Fibroblast of upper back skin (primary cell): ENCODE results near the gene HSPBP1.
A peak's percentile ranks its signal among the peaks of the same experiment; 100 is the strongest.

Experiments
- DNase-seq: peaks from one replicate; pipeline ENCODE4 v3.0.0-alpha.2; 2013

The HSPBP1 gene

DNA sequence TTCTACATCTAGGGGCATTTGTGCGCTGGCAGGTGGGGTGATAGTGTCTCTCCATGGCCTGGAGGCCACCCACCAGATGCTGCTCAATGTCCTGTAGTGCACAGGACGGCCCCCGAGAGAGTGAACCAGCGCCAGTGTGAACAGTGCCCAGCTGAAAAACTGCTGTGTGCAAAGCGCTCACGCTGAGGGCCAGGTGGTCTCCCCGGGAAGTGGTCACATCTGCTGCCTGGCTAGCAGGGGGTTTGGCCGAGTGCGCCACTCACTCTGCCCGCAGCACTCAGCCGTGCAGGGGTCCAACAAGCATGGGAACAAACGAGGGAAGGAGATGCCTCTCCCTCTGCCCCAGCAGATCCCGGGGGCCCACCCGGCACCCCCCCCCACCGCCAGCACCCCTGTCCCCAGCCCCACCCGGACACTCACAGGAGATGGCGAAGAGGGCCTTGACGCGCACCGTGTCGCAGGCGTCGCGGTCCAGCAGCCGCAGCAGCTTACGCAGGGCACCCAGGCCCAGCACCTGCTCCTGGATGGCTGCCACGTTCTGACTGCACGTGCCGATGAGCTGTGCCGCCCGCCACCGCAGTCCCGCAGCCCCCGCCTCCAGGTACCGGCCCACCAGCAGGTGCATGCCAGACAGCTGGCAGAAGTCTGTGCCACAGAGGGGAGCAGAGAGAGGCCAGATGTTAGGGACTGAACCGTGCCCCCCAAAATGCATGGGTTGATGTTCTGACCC is 5.8 kb downstream of the HSPBP1 start:
- no peak for DNase-seq

DNA sequence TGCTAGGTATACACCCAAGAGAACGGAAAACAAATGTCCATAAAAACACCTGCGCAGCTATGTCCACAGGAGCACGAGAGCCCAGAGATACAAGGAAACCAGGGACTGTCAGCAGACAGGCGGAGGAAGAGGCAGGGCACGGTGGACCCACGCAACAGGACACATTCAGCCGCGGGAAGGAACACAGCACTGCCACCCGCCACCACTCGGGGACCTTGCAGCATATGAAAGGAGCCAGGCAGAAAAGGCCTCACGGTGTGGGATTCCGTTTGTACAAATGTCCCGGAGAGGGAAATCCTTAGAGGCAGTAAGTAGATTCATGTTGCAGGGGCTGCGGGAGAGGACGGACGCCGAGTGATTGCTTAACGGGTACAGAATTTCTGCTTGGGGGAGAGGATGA is 7.8 kb downstream of the HSPBP1 start:
- DNase-seq = no peak

DNA sequence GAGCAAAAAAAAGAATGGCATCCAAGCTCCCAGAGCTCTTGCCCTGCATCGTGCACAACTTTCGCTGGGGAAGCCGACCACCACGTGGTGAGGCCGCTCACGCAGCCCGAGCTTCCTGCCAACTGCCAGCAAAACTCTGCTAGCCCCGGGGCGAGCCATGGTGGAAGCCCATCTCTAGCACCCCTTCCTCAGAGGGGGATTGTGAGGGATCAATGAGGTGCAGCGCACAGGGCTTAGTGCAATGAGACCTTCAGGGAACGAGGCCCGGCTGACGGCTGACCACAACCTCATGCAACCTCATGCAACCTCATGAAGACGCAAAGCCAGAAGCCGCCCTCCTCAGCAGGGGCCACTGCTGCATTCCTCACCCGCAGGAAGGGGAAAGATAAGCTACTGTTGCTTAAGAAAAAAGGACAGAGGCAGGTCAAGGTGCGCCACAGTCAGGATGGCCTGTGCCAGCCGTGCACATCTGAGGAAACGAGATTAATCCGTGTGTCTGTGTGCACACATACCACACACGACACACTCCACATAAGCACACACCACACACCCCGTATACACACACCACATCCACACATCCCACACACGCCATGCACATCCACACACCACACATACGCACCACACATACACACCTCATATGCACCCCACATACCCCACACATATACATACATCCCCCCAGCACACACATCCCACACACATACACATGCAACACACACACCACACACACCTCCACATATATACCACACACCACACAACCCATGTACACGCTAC is 9.6 kb downstream of the HSPBP1 start:
- no peak for DNase-seq

DNA sequence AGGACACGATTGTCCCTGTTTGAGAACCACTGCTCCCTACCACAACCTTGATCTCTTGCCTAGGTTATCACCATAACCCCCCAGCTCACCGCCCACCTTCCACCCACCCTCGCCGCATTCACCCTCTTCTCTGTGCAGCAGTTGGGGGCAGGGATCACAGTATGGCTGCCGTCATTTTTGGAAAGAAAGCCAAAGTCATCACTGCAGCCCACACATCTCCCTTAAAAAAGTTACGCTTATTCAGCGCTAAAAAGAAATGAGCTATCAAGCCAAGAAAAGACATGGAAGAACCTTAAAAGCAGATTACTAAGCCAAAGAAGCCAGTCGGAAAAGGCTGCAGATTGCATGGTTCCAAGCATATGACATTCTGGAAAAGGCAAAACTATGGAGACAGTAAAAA is 10.6 kb downstream of the HSPBP1 start:
- DNase-seq = no peak

DNA sequence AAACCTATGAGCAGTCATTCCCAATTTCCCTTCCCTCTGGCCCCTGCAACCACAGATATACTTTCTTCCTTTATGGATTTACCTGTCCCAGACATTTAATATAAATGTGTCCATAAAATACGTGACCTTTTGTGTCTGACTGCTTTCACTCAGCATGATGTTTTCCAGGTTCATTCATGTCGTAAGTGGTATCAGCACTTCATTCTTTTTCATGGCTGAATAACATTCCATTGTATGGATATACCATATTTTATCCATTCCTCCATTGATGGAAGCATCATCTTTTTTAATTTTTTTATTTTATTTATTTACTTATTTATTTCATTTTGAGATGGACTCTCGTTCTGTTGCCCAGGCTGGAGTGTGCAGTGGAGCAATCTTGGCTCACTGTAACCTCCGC is 13.1 kb downstream of the HSPBP1 start:
- DNase-seq = no peak

DNA sequence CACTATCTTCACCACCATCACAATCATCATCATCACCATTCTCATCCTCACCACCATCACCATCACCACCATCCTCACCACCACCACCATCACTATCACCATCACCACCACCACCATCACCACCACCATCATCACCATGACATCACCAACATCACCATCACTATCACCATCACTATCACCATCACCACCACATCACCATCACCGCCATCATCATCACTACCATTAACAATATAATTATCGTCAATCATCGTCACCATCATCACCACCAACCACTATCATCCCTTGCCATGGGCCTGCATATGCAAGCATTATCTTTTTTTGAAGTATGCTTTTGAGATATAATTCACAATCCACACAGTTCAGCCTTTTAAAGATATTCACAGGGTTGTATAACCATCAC is 13.5 kb downstream of the HSPBP1 start:
- DNase-seq = no peak

DNA sequence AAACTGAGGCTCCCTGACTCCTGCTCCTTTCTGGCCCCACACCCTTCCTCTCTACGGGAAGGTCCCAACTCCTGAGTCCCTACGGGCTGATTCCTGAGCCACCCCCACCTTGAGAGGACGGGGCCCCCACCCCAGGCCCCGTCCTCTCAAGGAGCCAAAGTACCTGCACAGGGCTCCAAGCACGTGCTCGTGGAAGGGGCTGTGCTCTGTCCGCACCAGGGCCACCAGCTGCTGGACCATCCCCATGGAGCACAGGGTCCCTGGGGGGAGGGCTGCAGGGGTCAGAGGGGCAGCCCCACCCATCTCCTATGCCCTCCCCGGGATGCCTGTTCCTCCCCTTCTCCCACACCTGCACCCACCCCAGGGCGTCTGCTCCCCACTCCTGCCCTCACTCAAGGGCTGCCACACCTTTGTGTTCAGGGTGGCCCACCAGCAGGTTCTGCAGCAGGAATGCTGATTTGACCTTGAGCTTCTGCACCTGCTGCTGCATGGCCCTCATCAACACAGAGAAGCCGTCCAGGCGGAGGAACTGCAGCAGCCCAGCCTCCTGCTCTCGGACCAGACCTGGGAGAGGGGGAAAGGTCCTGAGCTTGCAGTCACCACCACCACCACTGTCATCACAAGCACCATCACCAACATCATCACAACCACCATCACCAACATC is 14.1 kb downstream of the HSPBP1 start:
- DNase-seq = no peak

DNA sequence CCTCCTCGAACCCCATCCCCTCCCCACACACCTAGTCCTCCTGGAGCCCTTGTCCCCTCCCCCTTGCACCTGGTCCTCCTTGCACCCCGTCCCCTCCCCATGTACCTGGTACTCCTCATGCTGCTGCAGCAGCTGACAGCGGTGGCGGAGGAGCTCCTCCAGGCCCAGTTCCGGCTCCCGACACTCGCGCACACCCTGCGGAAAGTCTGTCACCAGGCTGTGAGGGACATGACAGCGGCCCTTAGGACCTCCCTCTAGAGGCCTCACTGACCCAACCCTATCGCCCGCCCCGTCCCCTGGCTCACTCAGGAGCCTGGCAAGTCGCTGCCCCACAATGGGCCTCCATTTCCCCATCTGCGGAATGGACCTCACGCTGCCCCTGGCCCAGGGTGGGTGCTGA is 14.7 kb downstream of the HSPBP1 start:
- DNase-seq = no peak

DNA sequence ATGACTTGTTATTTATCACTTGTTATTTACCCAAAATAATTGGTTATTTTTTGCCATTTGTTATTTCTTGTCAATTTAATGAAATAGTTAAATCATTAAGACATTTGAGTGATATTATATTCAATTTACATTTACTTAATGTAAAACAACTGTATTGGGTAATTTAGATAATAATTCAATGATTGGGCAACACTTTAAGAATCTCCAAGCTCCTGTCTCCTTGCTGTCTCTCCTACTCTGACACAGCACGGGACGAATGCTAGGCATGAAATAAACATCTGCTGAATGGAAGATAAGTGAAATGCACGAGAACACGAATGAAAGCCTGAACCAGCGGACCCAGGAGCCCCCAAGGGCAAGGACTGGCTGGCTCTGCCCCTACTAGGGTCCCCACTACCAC is 15.4 kb downstream of the HSPBP1 start:
- DNase-seq = no peak

DNA sequence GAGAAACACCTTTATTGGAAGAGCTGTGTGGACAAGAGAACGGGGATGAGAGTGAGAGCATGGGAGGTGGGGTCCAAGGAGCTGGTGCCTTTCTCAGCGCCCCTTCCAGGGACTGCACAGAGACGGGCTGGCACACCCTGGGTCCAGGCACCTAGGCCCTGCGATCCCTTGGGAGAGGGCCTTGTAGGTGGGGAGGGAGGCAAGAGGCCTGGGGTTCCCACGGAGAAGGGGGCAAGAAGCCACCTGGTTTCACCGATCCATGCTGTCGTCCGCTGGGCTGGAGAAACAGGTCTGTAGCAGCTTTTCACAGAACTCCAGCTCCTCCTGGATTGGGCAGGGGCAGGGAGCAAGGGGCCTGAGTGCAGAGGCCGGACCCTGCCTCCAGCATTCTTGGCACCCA is 17.6 kb downstream of the HSPBP1 start:
- no peak for DNase-seq

DNA sequence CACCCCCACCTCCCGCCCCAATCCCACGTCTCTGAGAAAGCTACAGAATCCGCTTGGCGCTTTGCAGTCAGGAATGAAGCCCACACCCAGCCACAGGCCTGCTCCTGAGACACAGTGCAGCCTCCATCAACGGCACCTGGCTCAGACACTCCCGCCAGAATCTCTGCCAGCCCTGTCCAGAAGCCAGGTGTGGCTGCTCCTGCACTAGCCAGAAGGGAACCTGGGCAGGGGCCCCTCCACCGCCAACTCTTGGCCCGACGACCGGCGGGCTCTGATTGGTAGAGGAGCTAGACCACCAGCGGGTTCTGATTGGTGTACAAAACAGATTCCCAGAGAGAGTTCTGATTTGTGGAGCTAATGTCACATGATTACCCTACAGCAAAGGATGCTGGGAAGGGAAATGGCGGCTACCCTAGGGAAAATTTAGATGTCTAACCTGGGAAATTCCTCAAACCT is 18.2 kb downstream of the HSPBP1 start:
- no peak for DNase-seq

DNA sequence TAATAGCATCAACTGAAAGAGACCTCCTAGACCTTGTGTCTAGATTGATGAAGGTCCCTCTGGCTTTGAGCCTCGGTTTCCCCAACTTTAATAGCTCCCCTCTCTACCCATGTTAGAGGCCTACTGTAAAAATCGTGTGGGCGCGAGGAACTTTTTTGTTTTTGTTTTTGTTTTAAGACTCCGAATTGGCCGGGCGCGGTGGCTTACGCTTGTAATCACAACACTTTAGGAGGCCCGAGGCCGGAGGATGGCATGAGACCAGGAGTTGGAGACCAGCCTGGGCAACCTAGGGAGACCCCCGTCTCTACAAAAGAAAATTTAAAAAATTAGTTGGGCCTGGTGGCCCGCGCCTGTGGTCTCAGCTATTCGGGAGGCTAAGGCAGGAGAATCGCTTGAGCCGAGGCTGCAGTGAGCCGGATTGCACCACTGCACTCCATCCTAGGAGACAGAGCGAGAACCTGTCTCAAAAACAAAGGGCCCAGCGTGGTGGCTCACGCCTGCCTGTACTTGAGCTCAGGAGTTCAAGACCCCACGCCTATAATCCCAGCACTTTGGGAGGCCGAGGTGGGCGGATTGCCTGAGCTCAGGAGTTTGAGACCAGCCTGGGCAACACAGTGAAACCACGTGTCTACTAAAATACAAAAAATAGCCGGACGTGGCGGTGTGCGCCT is 20.2 kb downstream of the HSPBP1 start:
- no peak for DNase-seq

DNA sequence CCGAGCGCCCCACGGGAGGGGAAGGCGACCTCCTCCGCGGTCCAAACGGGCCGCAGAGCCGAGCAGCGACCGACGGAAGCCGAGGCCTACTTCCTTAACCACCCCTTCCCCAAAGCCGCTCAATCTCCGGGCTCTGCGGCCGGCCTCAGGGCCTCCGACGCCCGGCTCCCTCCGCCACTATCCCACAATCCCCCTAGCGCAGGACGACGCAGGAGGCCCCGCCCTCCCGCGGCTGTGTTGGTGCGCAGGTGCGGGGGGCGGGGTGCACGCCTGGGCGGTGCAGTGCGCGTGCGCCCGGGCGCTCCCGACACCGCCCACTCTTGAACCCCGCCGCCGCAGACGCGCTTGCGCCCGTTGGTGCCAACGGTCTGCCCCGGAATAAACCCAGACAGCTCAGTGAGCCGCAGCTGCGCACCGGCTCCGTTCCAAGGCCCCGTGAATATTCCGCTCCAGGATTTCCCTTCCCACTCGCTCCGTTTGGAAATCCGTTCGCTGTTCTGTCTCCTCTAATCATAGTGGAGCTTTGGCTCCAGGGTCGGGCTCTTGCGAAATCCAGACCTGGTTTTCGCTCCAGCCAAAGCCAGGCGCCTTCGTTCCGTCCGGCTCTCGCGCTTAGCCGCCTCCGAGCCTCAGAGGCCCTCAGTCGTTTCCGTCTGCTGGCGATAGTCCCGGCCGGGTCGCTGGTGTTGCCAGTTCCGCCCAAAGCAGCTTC is 20.9 kb downstream of the HSPBP1 start, which contains the start of gene PPP6R1:
PPP6R1 (minus strand) TSS at position 190 of the 712 bp plus-strand sequence. CDS start 11,914 bp downstream, outside the sequence.
- peak; percentile 100 for DNase-seq

DNA sequence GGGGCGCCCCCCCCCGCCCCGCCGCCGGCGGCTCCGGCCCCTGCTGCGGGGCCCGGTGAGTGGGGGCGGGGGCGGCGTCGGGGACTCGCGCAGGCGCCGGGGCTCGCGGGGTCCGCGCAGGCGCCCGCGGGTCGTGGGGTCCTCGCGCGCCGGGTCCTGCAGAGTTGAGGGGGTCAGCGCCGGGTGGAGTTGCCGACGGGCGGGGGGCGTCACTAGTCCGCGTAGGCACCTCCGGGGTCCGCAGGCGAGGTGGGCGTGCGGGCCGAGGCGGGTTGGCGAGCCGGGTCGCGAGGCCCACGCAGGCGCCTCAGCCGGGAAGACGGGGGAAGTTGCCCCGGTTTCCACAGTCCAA is 21.5 kb downstream of the HSPBP1 start:
- DNase-seq = no peak

DNA sequence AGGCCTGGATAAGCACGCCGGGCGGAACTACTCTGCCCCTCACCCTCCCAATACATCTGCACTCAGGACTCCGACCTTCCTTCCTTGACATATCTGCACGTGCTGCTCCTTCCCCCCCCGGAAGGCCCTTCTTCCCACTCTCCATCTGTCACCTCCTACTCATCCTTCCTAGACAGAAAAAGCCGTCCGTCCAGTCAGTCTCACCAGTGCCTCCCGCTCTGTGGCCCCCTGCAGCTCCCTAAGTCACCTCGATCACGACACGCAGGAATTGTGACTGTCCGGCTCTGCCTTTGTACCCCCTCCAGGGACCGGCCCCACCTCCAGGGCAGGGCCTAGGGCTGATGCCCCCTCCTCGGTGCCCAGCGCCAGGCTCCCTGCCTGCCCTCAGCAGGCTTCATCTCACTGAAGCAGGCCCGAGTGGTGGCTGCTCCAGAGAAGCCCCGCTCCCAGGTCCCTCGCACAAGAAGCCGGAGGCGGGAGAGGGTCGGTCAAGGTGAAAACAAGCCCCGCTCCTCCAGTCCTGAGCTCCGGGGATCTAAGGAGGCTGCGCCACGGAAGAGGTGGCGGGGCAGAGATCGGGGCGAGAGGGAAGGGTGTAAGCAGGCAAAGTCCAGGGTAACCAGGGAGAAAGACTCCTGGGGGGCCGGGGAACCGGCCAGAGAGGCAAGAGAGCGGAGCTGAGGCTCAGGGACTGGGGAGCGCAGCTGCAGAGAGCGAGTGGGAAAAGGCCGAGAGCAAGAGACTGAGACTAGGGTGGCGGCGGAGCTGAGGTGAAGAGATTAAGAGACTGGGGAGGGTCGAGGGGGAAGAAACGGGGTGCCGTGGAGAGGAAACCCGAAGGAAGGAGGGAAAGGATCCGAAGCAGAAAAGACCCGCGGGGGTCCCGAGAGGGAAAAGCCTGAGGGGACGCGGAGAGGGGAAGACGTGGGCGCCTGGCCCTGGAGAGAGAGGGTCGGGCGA is 22.2 kb downstream of the HSPBP1 start:
- DNase-seq = no peak

DNA sequence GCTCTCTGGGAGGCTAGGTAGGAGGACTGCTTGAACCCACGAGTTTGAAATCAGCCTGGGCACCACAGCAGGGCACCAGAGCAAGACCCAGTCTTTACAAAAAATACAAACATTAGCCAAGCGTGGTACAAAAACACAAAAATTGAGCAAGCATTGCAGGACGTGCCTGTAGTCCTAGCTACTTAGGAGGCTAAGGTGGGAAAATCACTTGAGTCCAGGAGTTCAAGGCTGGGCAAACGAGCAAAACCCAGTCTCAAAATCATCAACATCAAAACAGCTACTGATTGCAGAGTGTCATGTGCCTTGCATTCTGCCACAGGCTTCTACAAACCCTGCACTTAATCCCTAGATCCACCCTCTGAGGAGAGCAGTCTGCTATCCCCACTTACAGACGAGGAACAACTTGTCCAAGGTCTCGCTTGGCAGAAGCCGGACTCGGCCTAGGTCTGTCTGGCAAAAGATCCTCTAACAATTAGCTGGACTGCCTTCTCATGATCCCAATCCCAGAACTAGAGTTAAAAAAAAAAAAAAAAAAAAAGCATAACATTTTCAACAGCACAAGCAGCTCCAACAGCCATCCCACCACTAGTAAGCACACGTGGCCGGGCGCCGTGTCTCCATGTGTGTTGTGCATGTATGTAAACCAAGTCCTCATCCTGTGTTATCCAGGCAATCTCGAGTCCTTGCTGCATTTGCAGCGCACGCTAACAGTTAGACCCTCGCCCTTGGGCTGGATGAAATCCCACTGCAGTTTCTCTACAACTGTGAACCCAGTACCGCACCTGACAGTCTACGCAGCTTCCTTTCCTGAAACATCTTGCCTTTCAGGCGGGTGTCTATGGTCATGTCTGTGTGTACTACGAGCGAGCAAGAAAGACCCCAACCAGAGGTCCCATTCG is 23.1 kb downstream of the HSPBP1 start:
- no peak for DNase-seq

DNA sequence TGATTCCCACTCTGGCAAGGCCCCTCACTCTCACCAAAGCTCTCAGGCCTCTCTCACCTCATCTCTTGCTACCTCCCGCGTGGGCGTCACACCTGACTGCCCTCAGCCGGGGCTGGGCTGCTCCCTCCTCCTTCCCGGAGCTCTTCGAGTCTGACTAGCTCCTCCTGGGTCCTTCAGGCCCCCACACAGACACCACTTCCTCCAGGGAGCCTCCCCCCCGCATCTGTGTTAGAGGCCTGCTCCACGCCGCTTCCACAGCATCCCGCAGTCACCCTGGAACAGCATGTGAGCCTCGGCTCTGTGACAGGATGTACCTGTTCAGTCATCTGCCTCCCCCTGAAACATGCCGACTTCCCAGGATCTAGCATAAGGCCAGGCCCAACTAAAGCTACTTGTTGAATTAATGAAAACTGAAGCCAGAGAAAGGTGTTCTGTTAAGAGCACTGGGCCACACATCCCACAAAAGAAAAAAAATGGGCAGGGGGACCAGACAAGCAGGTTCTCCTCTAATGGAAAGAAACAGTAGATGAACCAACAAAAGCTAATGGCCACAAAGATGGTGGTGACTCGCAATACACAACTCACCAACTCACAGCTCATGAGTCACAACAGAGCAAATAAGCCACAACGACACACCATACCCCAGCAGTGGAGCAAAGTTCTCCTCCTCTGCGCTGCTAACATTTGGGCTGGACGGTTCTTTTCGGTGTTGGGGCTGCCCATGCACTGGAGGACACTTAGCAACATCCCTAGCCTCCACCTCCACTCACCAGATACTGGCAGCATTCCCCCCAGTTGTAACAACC is 24.1 kb downstream of the HSPBP1 start:
- peak; percentile 17 for DNase-seq

DNA sequence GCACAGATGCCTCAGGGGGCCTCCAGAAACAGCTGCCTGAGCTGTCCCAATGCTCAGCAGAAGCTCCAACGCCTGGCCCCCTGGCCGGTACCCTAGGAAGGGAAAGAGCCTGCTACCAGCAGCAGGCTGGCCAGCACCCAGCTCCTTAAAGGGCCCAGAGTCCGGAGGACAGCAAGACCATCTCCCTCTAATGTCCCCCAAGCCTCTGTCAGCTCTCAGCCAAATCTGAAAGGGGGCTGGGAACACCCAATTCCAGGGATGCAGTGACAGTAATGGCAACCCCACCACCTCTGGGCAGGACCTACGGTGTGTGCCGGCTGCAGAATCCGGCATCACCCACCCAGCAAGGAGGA is 25.3 kb downstream of the HSPBP1 start:
- no peak for DNase-seq

DNA sequence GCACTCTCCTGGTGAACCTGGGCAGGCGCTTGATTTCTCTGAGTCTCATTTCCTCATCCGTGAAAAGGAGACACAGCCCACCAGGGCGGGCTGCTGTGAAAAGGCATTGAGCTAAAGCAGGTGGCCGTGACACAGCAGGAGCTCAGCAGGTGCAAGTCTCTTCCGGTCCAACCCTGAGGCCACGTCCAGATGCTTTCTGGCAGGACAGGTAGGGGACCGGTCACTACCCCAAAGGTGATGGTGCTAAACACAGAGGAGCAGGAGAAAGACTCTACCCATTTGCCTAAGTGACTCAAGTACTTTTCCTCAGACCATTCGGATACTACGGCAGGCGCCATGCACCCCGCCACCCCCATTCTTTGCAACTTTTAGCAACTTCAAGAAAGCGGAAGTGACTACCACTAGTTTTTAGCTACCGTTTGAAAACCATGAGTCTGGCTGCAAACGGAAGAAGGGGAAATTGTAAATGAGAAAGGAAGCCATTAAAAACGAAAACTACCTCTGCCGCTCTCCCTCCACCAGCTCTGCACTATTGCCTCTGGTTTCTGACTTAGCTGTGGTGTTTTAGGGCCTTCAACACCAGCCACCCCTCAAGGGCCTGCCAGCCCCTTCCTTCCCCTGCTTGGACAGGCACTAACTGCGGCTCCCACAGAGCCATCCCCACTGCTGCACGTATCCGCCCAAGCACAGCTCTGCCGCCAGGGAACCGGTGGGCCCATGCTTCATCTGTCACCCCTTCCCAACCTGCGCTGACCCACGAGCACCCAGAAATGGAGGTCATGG is 25.9 kb downstream of the HSPBP1 start:
- DNase-seq = no peak
